GM21576 (cell line): ENCODE results near the gene ING4.

ENCODE experiments used
- ATAC-seq: cut with Tn5 transposase; IDR thresholded peaks from one replicate; pipeline ENCODE4 v1.9.1; 2021; ENCODE audit warnings: mild to moderate bottlenecking, moderate library complexity; ENCODE audit not compliant: unreplicated experiment

The ING4 gene

GRCh38 chr12:6639151-6639801 is 23.6 kb downstream of the ING4 start:
- no peak for ATAC-seq

GRCh38 chr12:6638305-6638704 is 24.6 kb downstream of the ING4 start:
- no peak for ATAC-seq

GRCh38 chr12:6635856-6636531 is 26.9 kb downstream of the ING4 start, which contains the start of gene LPAR5:
Gene LPAR5, minus strand, starts transcription at chr12:6635959. Its CDS starts 14,711 bp downstream, at chr12:6621248.
- peak; percentile 49 for ATAC-seq

- no peak for ATAC-seq
These were observed 27.5 kb downstream of the ING4 start for GRCh38 chr12:6635375-6635855.

GRCh38 chr12:6632026-6632983 is 30.6 kb downstream of the ING4 start:
- ATAC-seq = peak; percentile 61

- no peak for ATAC-seq
These were observed 31.4 kb downstream of the ING4 start for GRCh38 chr12:6631549-6631961.

GRCh38 chr12:6630736-6631135 is 32.2 kb downstream of the ING4 start:
- ATAC-seq = no peak

- ATAC-seq = no peak
These were observed 35.3 kb downstream of the ING4 start for GRCh38 chr12:6627616-6628015.

GRCh38 chr12:6626654-6627283 is 36.1 kb downstream of the ING4 start:
- ATAC-seq = no peak

GRCh38 chr12:6620885-6621274 is 42.0 kb downstream of the ING4 start:
- ATAC-seq = no peak

- no peak for ATAC-seq
These were observed 42.6 kb downstream of the ING4 start for GRCh38 chr12:6620137-6620884.

- ATAC-seq = no peak
These were observed 44.3 kb downstream of the ING4 start for GRCh38 chr12:6618483-6619225.

GRCh38 chr12:6615802-6616201 is 47.1 kb downstream of the ING4 start:
- ATAC-seq = no peak

- no peak for ATAC-seq
These were observed 48.3 kb downstream of the ING4 start for GRCh38 chr12:6614513-6615172.

DNA sequence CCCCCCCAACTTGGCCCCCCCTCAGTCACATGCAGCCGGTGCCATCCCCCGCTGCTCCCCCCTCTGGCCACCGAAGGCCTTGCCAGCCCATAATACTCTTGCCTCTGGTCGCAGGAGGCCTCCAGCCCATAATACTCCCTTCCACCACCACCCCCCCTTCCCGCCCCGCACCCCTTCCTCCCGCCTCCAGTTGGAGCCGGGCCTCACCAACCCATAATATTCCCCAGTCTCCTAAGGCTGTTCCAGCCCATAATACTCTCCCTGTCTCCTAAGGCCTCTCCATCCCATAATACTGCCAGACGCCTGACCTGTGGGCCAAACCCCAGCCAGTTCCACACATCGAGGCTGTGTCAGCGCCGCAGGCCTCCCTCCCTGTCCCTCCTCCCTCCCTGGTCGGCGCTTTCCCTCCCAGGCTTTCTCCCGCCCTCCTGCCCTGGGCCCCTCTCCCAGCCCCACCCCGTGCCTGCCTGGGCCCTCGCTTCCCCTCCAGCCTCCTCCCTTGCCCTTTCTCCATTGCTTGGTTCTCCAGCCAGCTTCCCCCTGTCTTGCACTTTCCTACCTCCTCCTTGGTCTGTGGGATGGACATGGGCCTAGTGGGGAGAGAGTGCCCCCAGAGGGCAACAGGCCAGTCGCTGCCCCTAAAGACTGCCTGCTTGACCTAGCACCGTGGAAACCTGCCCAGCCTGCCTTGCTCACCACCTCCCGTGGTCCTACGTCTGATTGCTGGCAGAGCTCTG is 49.0 kb downstream of the ING4 start:
- ATAC-seq = peak; percentile 37

GRCh38 chr12:6613015-6613775 is 49.7 kb downstream of the ING4 start:
- ATAC-seq = no peak

DNA sequence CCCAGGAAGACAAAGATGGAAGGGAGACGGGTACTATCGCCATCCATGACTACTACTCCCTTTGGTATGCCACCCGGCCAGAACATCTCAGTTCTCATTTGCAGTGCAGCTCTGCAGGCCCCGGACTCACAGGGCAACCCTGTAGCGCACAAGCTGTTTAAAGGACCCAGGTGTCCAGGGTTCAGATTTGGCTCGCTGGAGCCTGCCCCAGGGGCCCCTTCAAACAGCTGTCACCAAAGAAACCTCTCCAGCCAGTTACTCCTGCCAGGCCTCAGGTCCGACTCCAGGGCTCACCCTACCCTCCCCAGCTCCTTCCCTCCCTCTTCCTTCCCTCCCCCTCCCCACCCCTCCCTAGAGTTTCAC is 50.3 kb downstream of the ING4 start:
- no peak for ATAC-seq

DNA sequence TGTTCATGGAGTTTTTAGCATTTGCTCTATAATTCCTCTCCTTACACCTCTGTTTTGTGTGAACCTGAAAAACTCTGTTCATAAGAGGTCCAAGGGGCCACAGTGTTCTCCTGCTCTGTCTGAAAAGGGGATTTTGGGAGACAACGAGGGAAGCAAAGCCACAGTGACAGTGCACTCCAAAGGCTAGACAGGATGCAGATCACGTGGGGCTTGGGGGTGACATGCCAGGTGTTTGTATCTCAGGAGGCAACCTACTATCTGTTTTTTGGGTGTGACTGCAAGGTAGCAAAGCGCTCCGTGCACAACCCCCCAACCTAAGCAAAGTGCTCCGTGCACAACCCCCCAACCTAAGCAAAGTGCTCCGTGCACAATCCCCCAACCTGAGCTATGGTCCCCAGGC is 50.7 kb downstream of the ING4 start:
- ATAC-seq = no peak
